Colonic mucosa (tissue), 4 donors: ENCODE results near the gene GARIN1A. TPM values are rescaled to one million over a fixed set of nuclear protein-coding genes. Genes with fewer than 3 reads are reported as not detected.

ENCODE experiments used
- DNase-seq: peaks from one replicate; pipeline ENCODE4 v3.0.0-alpha.2; 2020
- H3K27ac ChIP-seq: fragments of 200-600 bp; one replicate; pipeline ENCODE4 v1.8.0; 2021
- H3K27me3 ChIP-seq: fragments of 200-600 bp; one replicate; pipeline ENCODE4 v1.8.0; 2021
- H3K36me3 ChIP-seq: fragments of 200-600 bp; one replicate; pipeline ENCODE4 v1.8.0; 2021
- H3K4me1 ChIP-seq: fragments of 200-600 bp; one replicate; pipeline ENCODE4 v1.8.0; 2021; ENCODE audit warnings: mild to moderate bottlenecking
- H3K4me3 ChIP-seq: fragments of 200-600 bp; one replicate; pipeline ENCODE4 v1.8.0; 2021
- H3K9ac ChIP-seq, 2 donors: one replicate each; pipeline ENCODE4 v1.7.0; 2013; ENCODE audit warnings: control low read depth in 2 of 2, low read depth in 2 of 2, low read length in 2 of 2
- H3K9me3 ChIP-seq: fragments of 200-600 bp; one replicate; pipeline ENCODE4 v1.8.0; 2021
- intact Hi-C: fragments of 100-400 bp; cut with DNase I; formaldehyde crosslinking; loops from one replicate; pipeline ENCODE4 v1.14.1; 2022
- total RNA-seq, 2 donors: library from RNA; stranded (reverse); fragmentation: NEBNext Ultra II Directional in 1 of 2; extraction: Animal tissue kit (Norgen Biotek cat#: 25700) in 1 of 2; gene quantifications; one replicate each; pipeline ENCODE4 v1.2.1, GENCODE V29; 2021
- TF ChIP-seq, protein P1 (sequence below): fragments of 200-600 bp; IDR thresholded peaks from one replicate; pipeline ENCODE4 v1.8.0; 2022; ENCODE audit warnings: antibody characterized with exemption, mild to moderate bottlenecking
- donor health status: healthy.
- donor health status: DM: no; HTN: no; CAD: no.
- donor health status: DM: no; HTN: no; CAD: no.

GARIN1A gene
- total RNA-seq, 2 donors from 2014 or later = 0.85 to 0.89 TPM

DNA sequence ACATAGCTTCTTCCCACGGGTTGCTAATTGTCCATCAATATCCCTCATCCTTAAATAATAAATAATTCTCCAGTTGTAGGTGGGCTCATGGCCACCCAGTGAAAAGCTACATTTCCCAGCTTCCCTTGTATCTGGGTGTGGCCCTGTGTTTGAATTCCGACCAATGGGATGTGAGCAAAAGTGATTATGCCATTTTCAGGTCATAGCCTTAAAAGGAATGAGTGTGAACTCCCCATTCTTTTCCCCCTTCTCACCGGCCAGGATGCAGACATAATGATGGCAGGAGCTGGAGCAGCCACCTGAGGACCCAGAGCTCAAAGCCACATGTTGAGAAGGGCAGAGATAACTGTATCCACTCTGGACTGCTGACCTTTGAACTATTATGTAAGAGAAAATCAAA, 36.7 kb downstream of the GARIN1A start:
- Histone ChIP-seq H3K4me1 (no peaks in the 10 kb centered on the region), H3K9ac (no peak overlapping the region), H3K4me3 (no peak overlapping the region), H3K36me3 (no peaks in the 10 kb centered on the region), H3K27me3 (no peaks in the 10 kb centered on the region), H3K9me3 (no peaks in the 10 kb centered on the region), H3K27ac (no peak overlapping the region)
- DNase-seq = no peak
- intact Hi-C loops = no loop called here
- TF ChIP-seq, protein P1, sequence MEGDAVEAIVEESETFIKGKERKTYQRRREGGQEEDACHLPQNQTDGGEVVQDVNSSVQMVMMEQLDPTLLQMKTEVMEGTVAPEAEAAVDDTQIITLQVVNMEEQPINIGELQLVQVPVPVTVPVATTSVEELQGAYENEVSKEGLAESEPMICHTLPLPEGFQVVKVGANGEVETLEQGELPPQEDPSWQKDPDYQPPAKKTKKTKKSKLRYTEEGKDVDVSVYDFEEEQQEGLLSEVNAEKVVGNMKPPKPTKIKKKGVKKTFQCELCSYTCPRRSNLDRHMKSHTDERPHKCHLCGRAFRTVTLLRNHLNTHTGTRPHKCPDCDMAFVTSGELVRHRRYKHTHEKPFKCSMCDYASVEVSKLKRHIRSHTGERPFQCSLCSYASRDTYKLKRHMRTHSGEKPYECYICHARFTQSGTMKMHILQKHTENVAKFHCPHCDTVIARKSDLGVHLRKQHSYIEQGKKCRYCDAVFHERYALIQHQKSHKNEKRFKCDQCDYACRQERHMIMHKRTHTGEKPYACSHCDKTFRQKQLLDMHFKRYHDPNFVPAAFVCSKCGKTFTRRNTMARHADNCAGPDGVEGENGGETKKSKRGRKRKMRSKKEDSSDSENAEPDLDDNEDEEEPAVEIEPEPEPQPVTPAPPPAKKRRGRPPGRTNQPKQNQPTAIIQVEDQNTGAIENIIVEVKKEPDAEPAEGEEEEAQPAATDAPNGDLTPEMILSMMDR = no peak

DNA sequence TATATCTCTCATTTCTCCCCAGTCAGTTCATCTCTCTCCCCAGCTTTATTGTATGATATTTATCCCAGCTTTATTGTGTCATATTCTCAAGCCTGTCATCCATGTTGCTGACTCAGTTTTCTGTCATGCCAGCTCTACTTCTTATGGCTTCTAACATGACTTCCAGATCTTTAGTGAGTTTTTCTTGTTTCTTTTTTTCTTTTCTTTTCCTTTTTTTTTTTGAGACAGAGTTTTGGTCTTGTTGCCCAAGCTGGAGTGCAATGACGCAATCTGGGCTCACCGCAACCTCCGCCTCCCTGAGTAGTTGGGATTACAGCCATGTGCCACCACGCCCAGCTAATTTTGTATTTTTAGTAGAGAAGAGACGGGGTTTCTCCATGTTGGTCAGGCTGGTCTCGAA, 38.4 kb downstream of the GARIN1A start:
- intact Hi-C loops = no loop called here
- Histone ChIP-seq H3K36me3 (no peaks in the 10 kb centered on the region), H3K9ac (no peak overlapping the region), H3K9me3 (no peaks in the 10 kb centered on the region), H3K27ac (no peak overlapping the region), H3K27me3 (no peaks in the 10 kb centered on the region), H3K4me3 (no peak overlapping the region), H3K4me1 (no peaks in the 10 kb centered on the region)
- TF ChIP-seq, protein P1 = no peak
- no peak for DNase-seq

DNA sequence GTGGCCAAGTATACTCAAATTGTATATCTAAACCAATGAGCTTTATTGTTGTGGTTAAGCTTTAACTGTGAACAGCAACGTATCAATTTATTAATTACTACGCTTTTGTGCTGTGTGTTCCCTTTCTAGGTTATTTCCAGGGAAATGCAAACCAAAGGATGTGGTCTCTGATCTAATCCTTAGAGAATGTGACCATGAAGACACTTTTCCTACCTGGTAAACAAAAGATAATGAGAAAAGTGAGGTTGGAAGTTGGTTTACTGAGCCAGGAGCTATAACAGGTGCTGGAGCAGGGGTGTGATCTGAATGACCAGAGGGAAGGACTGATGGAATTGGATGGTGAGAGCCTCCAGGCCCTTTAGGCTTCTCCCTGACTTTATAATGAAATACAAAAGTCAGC, 41.7 kb downstream of the GARIN1A start:
- no peaks in the 10 kb centered on the region for H3K4me1 ChIP-seq
- TF ChIP-seq, protein P1 = no peak
- intact Hi-C loops = no loop called here
- H3K4me3 ChIP-seq = no peak overlapping the region
- H3K27ac ChIP-seq = no peak overlapping the region
- no peak for DNase-seq
- no peaks in the 10 kb centered on the region for H3K36me3 ChIP-seq
- no peaks in the 10 kb centered on the region for H3K9me3 ChIP-seq
- no peak overlapping the region for H3K9ac ChIP-seq
- H3K27me3 ChIP-seq = no peaks in the 10 kb centered on the region

DNA sequence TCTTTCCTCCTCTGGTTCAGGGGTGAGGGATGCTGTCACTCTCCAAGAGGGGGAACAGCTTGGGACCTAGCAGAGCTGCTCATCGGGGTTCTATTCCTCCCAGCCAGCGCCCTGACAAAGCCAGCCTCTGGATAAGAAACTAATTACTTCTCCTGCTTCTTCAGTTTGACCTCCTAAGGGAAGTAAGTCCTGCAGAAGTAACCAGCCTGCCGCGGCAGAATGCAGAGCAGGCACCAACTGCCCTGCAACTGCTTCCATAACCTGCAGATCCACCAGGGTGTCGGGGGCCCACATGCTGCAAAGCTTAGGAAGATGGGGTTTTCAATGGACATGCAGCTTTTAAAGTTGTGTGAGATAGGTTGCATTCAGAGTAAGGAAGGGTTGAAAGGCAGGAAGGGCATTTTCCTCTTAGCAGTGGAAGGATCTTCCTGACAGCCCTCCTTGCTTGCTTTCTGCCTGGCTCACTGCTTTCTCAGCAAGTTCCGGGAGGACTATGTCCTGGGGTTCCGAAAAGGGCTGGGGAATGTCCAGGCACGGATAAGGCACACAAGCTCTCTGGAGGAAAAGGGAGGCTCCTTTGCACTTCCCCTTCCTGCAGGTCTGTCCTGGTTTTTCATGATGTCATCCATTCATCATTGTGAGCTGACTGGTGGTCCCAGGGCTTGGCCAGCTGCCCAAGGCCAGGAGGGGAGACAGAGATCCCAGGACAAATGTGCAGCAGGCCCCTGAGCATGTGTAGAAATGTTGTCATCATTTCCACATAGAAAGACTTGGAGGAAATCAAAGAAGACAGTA, 42.8 kb downstream of the GARIN1A start:
- no peak for DNase-seq
- H3K4me1 ChIP-seq = no peaks in the 10 kb centered on the region
- H3K9me3 ChIP-seq = no peaks in the 10 kb centered on the region
- H3K9ac ChIP-seq = no peak overlapping the region
- intact Hi-C loops = no loop called here
- H3K4me3 ChIP-seq = no peak overlapping the region
- H3K27me3 ChIP-seq = no peaks in the 10 kb centered on the region
- TF ChIP-seq, protein P1 = no peak
- no peak overlapping the region for H3K27ac ChIP-seq
- no peaks in the 10 kb centered on the region for H3K36me3 ChIP-seq

DNA sequence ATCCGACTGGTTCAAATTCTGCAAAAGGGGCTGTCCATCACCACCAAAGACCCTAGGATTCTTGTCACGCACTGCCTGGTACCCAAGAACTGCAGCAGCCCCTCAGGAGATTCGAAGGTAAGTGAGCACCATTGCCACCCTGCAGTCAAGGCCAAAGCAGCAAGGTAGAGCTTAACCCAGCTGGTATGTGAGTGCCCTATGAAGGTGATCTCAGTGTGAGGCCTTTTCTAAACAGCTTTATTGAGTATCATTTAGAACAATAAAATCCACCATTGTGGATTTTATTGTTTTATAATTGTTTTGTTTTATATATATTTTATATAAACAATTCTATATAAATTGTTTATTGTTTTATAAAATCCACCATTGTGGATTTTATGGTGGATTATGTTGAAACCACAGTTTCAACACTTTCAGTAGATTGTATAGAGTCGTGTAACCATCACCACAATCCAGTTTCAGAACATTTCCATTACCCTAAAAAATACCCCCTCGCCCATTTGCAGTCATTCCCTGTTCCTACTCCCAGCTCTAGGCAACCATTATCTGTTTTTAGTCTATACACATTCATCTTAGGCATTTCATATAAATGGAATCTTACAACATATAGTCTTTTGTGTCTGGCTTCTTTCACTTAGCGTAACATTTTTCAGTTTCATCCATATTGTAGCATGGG, 47.0 kb downstream of the GARIN1A start:
- Histone ChIP-seq H3K9me3 (no peaks in the 10 kb centered on the region), H3K9ac (no peak overlapping the region), H3K27ac (no peak overlapping the region), H3K4me1 (no peaks in the 10 kb centered on the region), H3K27me3 (no peaks in the 10 kb centered on the region), H3K4me3 (no peak overlapping the region), H3K36me3 (no peaks in the 10 kb centered on the region)
- TF ChIP-seq, protein P1 = no peak
- intact Hi-C loops = no loop called here
- DNase-seq = no peak
